IMR-90 (cell line): Measurements from ENCODE around the gene FAM53B. TPM values are rescaled to one million over a fixed set of nuclear protein-coding genes. Genes with fewer than 3 reads are reported as not detected.

ENCODE experiments used
- ATAC-seq: fragments of 200-7000 bp; cut with Tn5 transposase; 2 replicates; pipeline ENCODE4 v1.9.1; 2020; ENCODE audit warnings: low read depth, mild to moderate bottlenecking, moderate library complexity
- BruUV-seq: library from RNA; stranded (reverse); fragments of 400-500 nt; replicated peaks from 2 replicates; lab custom pipeline; 2021; lab: Mats Ljungman, UMichigan
- CTCF ChIA-PET: fragments of 300-600 bp; formaldehyde crosslinking; extraction: SDS; loops from one replicate; lab custom pipeline; 2021; ENCODE audit warnings: antibody characterized with exemption; lab: Yijun Ruan, JAX
- POLR2A ChIA-PET: fragments of 300-600 bp; sonication (Branson Sonifier 250); formaldehyde crosslinking; loops from one replicate; lab custom pipeline; 2022; ENCODE audit warnings: antibody characterized with exemption; ENCODE audit not compliant: unreplicated experiment; lab: Charles Lee
- DNase-seq: peaks from one replicate; pipeline ENCODE4 v3.0.0; 2013
- H2AFZ ChIP-seq: replicated peaks from 2 replicates; pipeline ENCODE3; 2013; ENCODE audit warnings: low read length, mild to moderate bottlenecking; ENCODE audit not compliant: poor library complexity
- H2AK5ac ChIP-seq: 2 replicates; pipeline ENCODE4 v1.6.1; 2013; ENCODE audit warnings: low read depth, low read length, inconsistent platforms
- H2AK9ac ChIP-seq: replicated peaks from 2 replicates; pipeline ENCODE3; 2013; ENCODE audit warnings: mild to moderate bottlenecking, low read depth, low read length, moderate library complexity; ENCODE audit not compliant: poor library complexity
- H2BK120ac ChIP-seq: 2 replicates; pipeline ENCODE4 v1.6.1; 2013; ENCODE audit warnings: low read depth, low read length, inconsistent platforms
- H2BK15ac ChIP-seq: 3 replicates; pipeline ENCODE4 v1.6.1; 2013; ENCODE audit warnings: low read depth, low read length, inconsistent platforms
- H2BK20ac ChIP-seq: 2 replicates; pipeline ENCODE4 v1.6.1; 2013; ENCODE audit warnings: low read depth, mild to moderate bottlenecking, inconsistent platforms, low read length, moderate library complexity
- H2BK5ac ChIP-seq: 2 replicates; pipeline ENCODE4 v1.6.1; 2013; ENCODE audit warnings: mild to moderate bottlenecking, low read depth, low read length, inconsistent platforms; ENCODE audit not compliant: poor library complexity, severe bottlenecking
- H3K14ac ChIP-seq: replicated peaks from 2 replicates; pipeline ENCODE4 v1.6.1; 2013; ENCODE audit warnings: low read depth, low read length, inconsistent platforms
- H3K18ac ChIP-seq: 2 replicates; pipeline ENCODE4 v1.6.1; 2013; ENCODE audit warnings: low read depth, low read length, control low read depth
- H3K23ac ChIP-seq: 2 replicates; pipeline ENCODE4 v1.6.1; 2013; ENCODE audit warnings: low read depth, low read length, inconsistent platforms
- H3K27ac ChIP-seq: 2 replicates; pipeline ENCODE4 v1.5.1; 2013; ENCODE audit warnings: mild to moderate bottlenecking, control low read depth, low read length; ENCODE audit not compliant: insufficient read depth
- H3K27me3 ChIP-seq: 2 replicates; pipeline ENCODE4 v1.6.1; 2013; ENCODE audit warnings: low read length; ENCODE audit not compliant: control insufficient read depth, insufficient read depth
- H3K36me3 ChIP-seq: 2 replicates; pipeline ENCODE4 v1.6.1; 2013; ENCODE audit warnings: low read length, mixed read lengths; ENCODE audit not compliant: control insufficient read depth, insufficient read depth
- H3K4ac ChIP-seq: 2 replicates; pipeline ENCODE4 v1.6.1; 2013; ENCODE audit warnings: low read depth, low read length, inconsistent platforms
- H3K4me1 ChIP-seq: 2 replicates; pipeline ENCODE4 v1.6.1; 2013; ENCODE audit warnings: low read length, mixed read lengths; ENCODE audit not compliant: control insufficient read depth, insufficient read depth
- H3K4me2 ChIP-seq: 2 replicates; pipeline ENCODE4 v1.6.1; 2013; ENCODE audit warnings: low read depth, mild to moderate bottlenecking, control low read depth, low read length, moderate library complexity
- H3K4me3 ChIP-seq: 2 replicates; pipeline ENCODE4 v1.5.1; 2013; ENCODE audit warnings: low read depth, mild to moderate bottlenecking, control low read depth, low read length, moderate library complexity; ENCODE audit not compliant: insufficient read depth
- H3K56ac ChIP-seq: 2 replicates; pipeline ENCODE4 v1.6.1; 2013; ENCODE audit warnings: low read length, inconsistent platforms; ENCODE audit not compliant: insufficient read depth; ENCODE audit errors: extremely low read depth
- H3K79me1 ChIP-seq, 2 experiments: 2 replicates each; pipeline ENCODE4 v1.6.1; 2013; ENCODE audit warnings: low read length in 2 of 2, inconsistent platforms in 1 of 2, low read depth in 1 of 2
- H3K9ac ChIP-seq: 2 replicates; pipeline ENCODE4 v1.6.1; 2013; ENCODE audit warnings: low read depth, low read length, control low read depth
- H3K9me1 ChIP-seq: 2 replicates; pipeline ENCODE4 v1.6.1; 2013; ENCODE audit warnings: low read length, inconsistent platforms; ENCODE audit not compliant: insufficient read depth
- H3K9me3 ChIP-seq: 2 replicates; pipeline ENCODE4 v1.6.1; 2013; ENCODE audit warnings: low read length; ENCODE audit not compliant: control insufficient read depth, insufficient read depth
- H4K20me1 ChIP-seq: 2 replicates; pipeline ENCODE4 v1.6.1; 2013; ENCODE audit warnings: low read length, inconsistent platforms; ENCODE audit not compliant: insufficient read depth
- H4K5ac ChIP-seq: 2 replicates; pipeline ENCODE4 v1.6.1; 2013; ENCODE audit warnings: mild to moderate bottlenecking, low read depth, low read length, control low read depth
- H4K8ac ChIP-seq, 2 experiments: 2 replicates each; pipeline ENCODE4 v1.6.1; 2013; ENCODE audit warnings: low read depth in 2 of 2, low read length in 2 of 2, control low read depth in 1 of 2, inconsistent platforms in 1 of 2
- H4K91ac ChIP-seq: 2 replicates; pipeline ENCODE4 v1.6.1; 2013; ENCODE audit warnings: low read depth, low read length, inconsistent platforms; ENCODE audit not compliant: insufficient read depth
- CTCF ChIP-seq: conservative IDR thresholded peaks from 2 replicates; pipeline ENCODE4 v1.5.1; 2012; ENCODE audit warnings: mild to moderate bottlenecking, low read depth, low read length, improper control_type of control experiment
- MAZ ChIP-seq: IDR thresholded peaks from 2 replicates; pipeline ENCODE4 v1.6.1; 2012; ENCODE audit warnings: low read depth, mild to moderate bottlenecking, low read length, improper control_type of control experiment, moderate library complexity, borderline replicate concordance
- WGBS, 2 experiments: methylation state at CpG; one replicate each; pipeline versions ENCODE4 v1.1.5 to v1.1.7; 2013; ENCODE audit warnings: missing lambda C conversion rate in 2 of 2; ENCODE audit not compliant: insufficient read length in 1 of 2; ENCODE audit errors: extremely low coverage in 2 of 2; 5-methylcytosine and 5-hydroxymethylcytosine counted together
- dilution Hi-C: fragments of 300-500 bp; cut with HindIII; formaldehyde crosslinking; loops from one replicate; pipeline ENCODE4 v1.14.3; 2018; ENCODE audit warnings: low sequenced_read_pairs; ENCODE audit not compliant: unreplicated experiment
- in situ Hi-C: fragments of 300-500 bp; cut with MboI; formaldehyde crosslinking; loops from 3 replicates; pipeline ENCODE4 v1.14.3; 2019; ENCODE audit warnings: low sequenced_read_pairs, inconsistent platforms, mixed read lengths
- intact Hi-C: fragments of 100-400 bp; cut with micrococcal nuclease; formaldehyde crosslinking; loops from 2 replicates; pipeline ENCODE4 v1.10.0; 2022
- polyA plus RNA-seq, 3 experiments: library from polyadenylated mRNA; depleted of rRNA; stranded (reverse); fragments of >200 nt; gene quantifications; 2 replicates each; pipeline ENCODE4 v1.2.3, GENCODE V29; 2012; ENCODE audit warnings: low replicate concordance in 1 of 3
- total RNA-seq: library from RNA; depleted of rRNA; stranded (reverse); fragments of >200 nt; gene quantifications from 2 replicates; pipeline ENCODE4 v1.2.3, GENCODE V29; 2012

The FAM53B gene
- total and polyA plus RNA-seq, 2 of the 4 experiments (the other 2 are of a cell fraction), result 3.8 to 5.7 TPM

- Histone ChIP-seq H3K9me1 (peaks cover 6% of the 10 kb centered on the region; the same call in 1 of the 2 replicates), H2BK20ac (no peak overlapping the region), H4K8ac (no peak overlapping the region), H4K20me1 (peaks cover 3% of the 10 kb centered on the region), H3K36me3 (no peaks in the 10 kb centered on the region), H3K56ac (no peak overlapping the region), H2AK5ac (no peak overlapping the region; the same call in 1 of the 2 replicates), H3K9me3 (no peaks in the 10 kb centered on the region), H3K9ac (no peak overlapping the region), H3K18ac (no peak overlapping the region), H2AK9ac (no peak overlapping the region), H3K23ac (no peak overlapping the region), H2BK15ac (no peak overlapping the region), H3K4me2 (no peak overlapping the region), H3K27ac (no peak overlapping the region), H3K4me1 (no peaks in the 10 kb centered on the region; the same call in 1 of the 2 replicates), H2BK5ac (no peak overlapping the region), H3K4me3 (no peak overlapping the region), H4K91ac (no peak overlapping the region), H3K14ac (no peak overlapping the region), H3K27me3 (no peaks in the 10 kb centered on the region), H2AFZ (no peak overlapping the region), H2BK120ac (no peak overlapping the region), H4K5ac (no peak overlapping the region), H3K4ac (no peak overlapping the region), H3K79me1 (0 out of 4 replicates have a peak, but pooled peaks cover 0 to 3% of the 10 kb centered on the region in 2 experiments)
- in situ Hi-C loops, result no loop called here
- TF ChIP-seq CTCF (no peak), MAZ (no peak)
- dilution Hi-C loops, result no loop called here
- no TSS peak for BruUV-seq
- ATAC-seq (no peak), DNase-seq (no peak)
- ChIA-PET POLR2A (no interaction called here), CTCF (no interaction called here)
- intact Hi-C loops, result loop anchor here (5.0 kb wide), 1 partner anchor 110 kb away; the partner anchor contains the start of gene FAM53B
- WGBS, 2 experiments, result 30% methylated on average over 2 of the region's 10 CpGs; no CpG with 5 or more reads in 1 of the 2 experiments
Measured at GRCh38 chr10:124632566-124632965, 111.6 kb downstream of the FAM53B start.
